ENCODE results near the gene FAM186B. TPM values are rescaled to one million over a fixed set of nuclear protein-coding genes. Genes with fewer than 3 reads are reported as not detected.

FAM186B gene
- total and polyA plus RNA-seq, 2 of the 13 experiments (the other 11 are each of a cell fraction or from before 2014, with no cell fraction given), result 0.07 to 0.20 TPM

GRCh38 chr12:49577589-49578315 is 27.7 kb downstream of the FAM186B start (continued):
- TF ChIP-seq STAT6 (CRISPR knock-in tag; IDR thresholded peaks at IDR 0.05; ENCODE audit: borderline replicate concordance) (no peak), ZFP90 (CRISPR knock-in tag; IDR thresholded peaks at IDR 0.05; ENCODE audit: borderline replicate concordance) (no peak), ZNF75D (CRISPR knock-in tag; IDR thresholded peaks at IDR 0.05; ENCODE audit: borderline replicate concordance) (no peak), RBAK (CRISPR knock-in tag; IDR thresholded peaks at IDR 0.05) (no peak)

- Histone ChIP-seq H2AFZ (ENCODE audit: low read length) (peak overlapping the region; percentile 85), H3K9ac (ENCODE audit: insufficient read depth, low read depth, low read length) (peak overlapping the region; percentile 87), H4K20me1 (ENCODE audit: insufficient read depth, low read length) (no peaks in the 10 kb centered on the region), H3K27me3 (ENCODE audit: control insufficient read depth in 1 of 2, insufficient read depth in 2 of 2, low read length in 2 of 2) (no peaks in the 10 kb centered on the region; a peak in 1 of 5 replicates), H3K36me3 (replicated peaks in 1 of 2; ENCODE audit: control insufficient read depth in 1 of 2, insufficient read depth in 2 of 2, low read length in 2 of 2) (peaks cover 7 to 29% of the 10 kb centered on the region in 2 experiments; a peak in 4 of 5 replicates), H3K4me1 (ENCODE audit: insufficient read depth, low read length) (peaks cover 34% of the 10 kb centered on the region), H3K4me3 (replicated peaks in 1 of 3; ENCODE audit: insufficient read depth in 1 of 3, low read depth in 2 of 3, low read length in 3 of 3) (peak overlapping the region; percentile 80 to 98 (median 85)), H3K27ac (ENCODE audit: extremely low read length, insufficient read depth, low read length) (peak overlapping the region; percentile 81), H3K9me3 (ENCODE audit: low read length) (no peaks in the 10 kb centered on the region), H3K79me2 (ENCODE audit: insufficient read depth, low read length) (peaks cover 27% of the 10 kb centered on the region), H3K4me2 (ENCODE audit: low read depth, low read length) (peak overlapping the region; percentile 80)
- FAIRE-seq, result peak; percentile 51
- BruUV-seq (replicated peaks), result TSS peak; percentile 62
- POLR2A ChIA-PET, result interaction anchor here (0.7 kb wide), 1 partner anchor 58 kb away, joined by 3 read pairs; no protein-coding TSS in a partner anchor
- WGBS (ENCODE audit: low lambda C conversion rate), result 1% methylated on average over 19 of the region's 19 CpGs
- in situ Hi-C loops (cut with HindIII; ENCODE audit: extremely low pct_ligation_motif_present, low pct_unique_long_range_greater_than_20kb), result no loop called here
- intact Hi-C loops (cut with micrococcal nuclease; ENCODE audit: unreplicated experiment), result loop anchor here (5.0 kb wide), 2 partner anchors 54 to 571 kb away; partner anchors contain the start of genes DDN and PRPF40B
- peak; percentile 28 for DNase-seq (ENCODE audit: low spot score)
- CTCF ChIA-PET (ENCODE audit: low intra/inter-chr PET ratio, low total read pairs), result no interaction called here
- ATAC-seq, result peak; percentile 72
- TF ChIP-seq ZNF333 (CRISPR knock-in tag; IDR thresholded peaks at IDR 0.05; ENCODE audit: borderline replicate concordance), result no peak
- TF ChIP-seq MED13 (CRISPR knock-in tag; IDR thresholded peaks at IDR 0.05), result no peak
- no peak for TF ChIP-seq SP2 (CRISPR knock-in tag; IDR thresholded peaks at IDR 0.05)
- TF ChIP-seq ZNF34 (CRISPR knock-in tag; IDR thresholded peaks at IDR 0.05; ENCODE audit: borderline replicate concordance), result no peak
- no peak for TF ChIP-seq PCBP1 (IDR thresholded peaks at IDR 0.05; ENCODE audit: borderline replicate concordance, low read depth, low read length)
- 0 out of 2 replicates have a peak, but pooled peaks have one; percentile 26 for TF ChIP-seq ZNF607 (CRISPR knock-in tag; IDR thresholded peaks at IDR 0.05; ENCODE audit: borderline replicate concordance)
- no peak for TF ChIP-seq ZNF232 (CRISPR knock-in tag; IDR thresholded peaks at IDR 0.05; ENCODE audit: borderline replicate concordance)
- no peak for TF ChIP-seq IRF2 (CRISPR knock-in tag; IDR thresholded peaks at IDR 0.05)
- no peak for TF ChIP-seq HNRNPL (IDR thresholded peaks at IDR 0.05; ENCODE audit: low read depth, low read length)
- TF ChIP-seq, protein P1, sequence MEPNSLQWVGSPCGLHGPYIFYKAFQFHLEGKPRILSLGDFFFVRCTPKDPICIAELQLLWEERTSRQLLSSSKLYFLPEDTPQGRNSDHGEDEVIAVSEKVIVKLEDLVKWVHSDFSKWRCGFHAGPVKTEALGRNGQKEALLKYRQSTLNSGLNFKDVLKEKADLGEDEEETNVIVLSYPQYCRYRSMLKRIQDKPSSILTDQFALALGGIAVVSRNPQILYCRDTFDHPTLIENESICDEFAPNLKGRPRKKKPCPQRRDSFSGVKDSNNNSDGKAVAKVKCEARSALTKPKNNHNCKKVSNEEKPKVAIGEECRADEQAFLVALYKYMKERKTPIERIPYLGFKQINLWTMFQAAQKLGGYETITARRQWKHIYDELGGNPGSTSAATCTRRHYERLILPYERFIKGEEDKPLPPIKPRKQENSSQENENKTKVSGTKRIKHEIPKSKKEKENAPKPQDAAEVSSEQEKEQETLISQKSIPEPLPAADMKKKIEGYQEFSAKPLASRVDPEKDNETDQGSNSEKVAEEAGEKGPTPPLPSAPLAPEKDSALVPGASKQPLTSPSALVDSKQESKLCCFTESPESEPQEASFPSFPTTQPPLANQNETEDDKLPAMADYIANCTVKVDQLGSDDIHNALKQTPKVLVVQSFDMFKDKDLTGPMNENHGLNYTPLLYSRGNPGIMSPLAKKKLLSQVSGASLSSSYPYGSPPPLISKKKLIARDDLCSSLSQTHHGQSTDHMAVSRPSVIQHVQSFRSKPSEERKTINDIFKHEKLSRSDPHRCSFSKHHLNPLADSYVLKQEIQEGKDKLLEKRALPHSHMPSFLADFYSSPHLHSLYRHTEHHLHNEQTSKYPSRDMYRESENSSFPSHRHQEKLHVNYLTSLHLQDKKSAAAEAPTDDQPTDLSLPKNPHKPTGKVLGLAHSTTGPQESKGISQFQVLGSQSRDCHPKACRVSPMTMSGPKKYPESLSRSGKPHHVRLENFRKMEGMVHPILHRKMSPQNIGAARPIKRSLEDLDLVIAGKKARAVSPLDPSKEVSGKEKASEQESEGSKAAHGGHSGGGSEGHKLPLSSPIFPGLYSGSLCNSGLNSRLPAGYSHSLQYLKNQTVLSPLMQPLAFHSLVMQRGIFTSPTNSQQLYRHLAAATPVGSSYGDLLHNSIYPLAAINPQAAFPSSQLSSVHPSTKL (CRISPR knock-in tag; IDR thresholded peaks at IDR 0.05), result no peak
- no peak for TF ChIP-seq ZNF670 (CRISPR knock-in tag; IDR thresholded peaks at IDR 0.05; ENCODE audit: borderline replicate concordance)
Observed at GRCh38 chr12:49568442-49569162, 36.8 kb downstream of the FAM186B start.
